HEK293 (cell line): ENCODE results near the gene APOLD1.

Source experiments
- BCL11B ChIP-seq: fragments of 450-650 bp; formaldehyde crosslinking; IDR thresholded peaks from 2 replicates; pipeline ENCODE4 v1.5.1; 2016; ENCODE audit warnings: low read depth, missing biosample characterization, missing genetic modification characterization
- GLI2 ChIP-seq: fragments of 450-650 bp; formaldehyde crosslinking; IDR thresholded peaks from 2 replicates; pipeline ENCODE4; 2017; ENCODE audit warnings: missing biosample characterization, missing genetic modification characterization, low read depth, borderline replicate concordance
- HOXD13 ChIP-seq: sonication (generic); formaldehyde crosslinking; IDR thresholded peaks from 2 replicates; pipeline ENCODE4 v1.8.0; 2022; ENCODE audit warnings: missing genetic modification reagents, borderline replicate concordance
- OVOL3 ChIP-seq: fragments of 450-650 bp; formaldehyde crosslinking; IDR thresholded peaks from 2 replicates; pipeline ENCODE4 v1.5.1; 2016; ENCODE audit warnings: missing biosample characterization, missing genetic modification characterization
- PRDM2 ChIP-seq: fragments of 450-650 bp; formaldehyde crosslinking; IDR thresholded peaks from 2 replicates; pipeline ENCODE4 v1.5.1; 2016; ENCODE audit warnings: missing biosample characterization, missing genetic modification characterization, borderline replicate concordance
- SCRT1 ChIP-seq: fragments of 450-650 bp; formaldehyde crosslinking; IDR thresholded peaks from 2 replicates; pipeline ENCODE4 v1.5.1; 2016; ENCODE audit warnings: missing biosample characterization, missing genetic modification characterization, borderline replicate concordance
- SP2 ChIP-seq: fragments of 450-650 bp; formaldehyde crosslinking; IDR thresholded peaks from 2 replicates; pipeline ENCODE4 v1.5.1; 2016; ENCODE audit warnings: missing biosample characterization, missing genetic modification characterization
- ZBTB7A ChIP-seq: fragments of 450-650 bp; formaldehyde crosslinking; IDR thresholded peaks from 2 replicates; pipeline ENCODE4 v1.5.1; 2016; ENCODE audit warnings: low read depth, missing biosample characterization, missing genetic modification characterization
- ZNF112 ChIP-seq: fragments of 450-650 bp; formaldehyde crosslinking; IDR thresholded peaks from 2 replicates; pipeline ENCODE4 v1.5.0; 2017; ENCODE audit warnings: missing biosample characterization, missing genetic modification characterization
- ZNF132 ChIP-seq: fragments of 450-650 bp; formaldehyde crosslinking; IDR thresholded peaks from 2 replicates; pipeline ENCODE4 v1.5.1; 2017; ENCODE audit warnings: missing biosample characterization, missing genetic modification characterization, borderline replicate concordance
- ZNF140 ChIP-seq: fragments of 450-650 bp; formaldehyde crosslinking; IDR thresholded peaks from 2 replicates; pipeline ENCODE4 v1.5.1; 2016; ENCODE audit warnings: missing biosample characterization, missing genetic modification characterization
- ZNF18 ChIP-seq: fragments of 450-650 bp; formaldehyde crosslinking; IDR thresholded peaks from 2 replicates; pipeline ENCODE4 v1.5.1; 2016; ENCODE audit warnings: missing biosample characterization, missing genetic modification characterization
- ZNF2 ChIP-seq: fragments of 450-650 bp; formaldehyde crosslinking; IDR thresholded peaks from 2 replicates; pipeline ENCODE4 v1.5.1; 2016; ENCODE audit warnings: missing biosample characterization, missing genetic modification characterization
- ZNF211 ChIP-seq: fragments of 450-650 bp; formaldehyde crosslinking; IDR thresholded peaks from 2 replicates; pipeline ENCODE4 v1.5.1; 2016; ENCODE audit warnings: low read depth, missing biosample characterization, missing genetic modification characterization
- ZNF223 ChIP-seq: fragments of 450-650 bp; formaldehyde crosslinking; IDR thresholded peaks from 2 replicates; pipeline ENCODE4 v1.5.1; 2016; ENCODE audit warnings: missing biosample characterization, missing genetic modification characterization
- ZNF26 ChIP-seq: fragments of 450-650 bp; formaldehyde crosslinking; IDR thresholded peaks from 2 replicates; pipeline ENCODE4 v1.5.1; 2016; ENCODE audit warnings: missing biosample characterization, missing genetic modification characterization
- ZNF266 ChIP-seq: fragments of 450-650 bp; formaldehyde crosslinking; IDR thresholded peaks from 2 replicates; pipeline ENCODE4 v1.5.1; 2016; ENCODE audit warnings: missing biosample characterization, missing genetic modification characterization, low read depth
- ZNF324 ChIP-seq: fragments of 450-650 bp; formaldehyde crosslinking; IDR thresholded peaks from 2 replicates; pipeline ENCODE4 v1.5.1; 2016; ENCODE audit warnings: missing biosample characterization, missing genetic modification characterization
- ZNF426 ChIP-seq: fragments of 450-650 bp; formaldehyde crosslinking; IDR thresholded peaks from 2 replicates; pipeline ENCODE4 v1.5.1; 2017; ENCODE audit warnings: missing biosample characterization, missing genetic modification characterization, mild to moderate bottlenecking, inconsistent platforms, moderate library complexity
- ZNF433 ChIP-seq: fragments of 450-650 bp; formaldehyde crosslinking; IDR thresholded peaks from 2 replicates; pipeline ENCODE4 v1.5.1; 2016; ENCODE audit warnings: missing biosample characterization, missing genetic modification characterization, low read depth
- ZNF473 ChIP-seq: fragments of 450-650 bp; formaldehyde crosslinking; IDR thresholded peaks from 2 replicates; pipeline ENCODE4 v1.5.1; 2017; ENCODE audit warnings: missing biosample characterization, missing genetic modification characterization
- ZNF658 ChIP-seq: fragments of 450-650 bp; formaldehyde crosslinking; IDR thresholded peaks from 2 replicates; pipeline ENCODE4; 2016; ENCODE audit warnings: missing biosample characterization, missing genetic modification characterization
- ZNF660 ChIP-seq: fragments of 450-650 bp; IDR thresholded peaks from 2 replicates; pipeline ENCODE4 v1.5.1; 2018; ENCODE audit warnings: missing biosample characterization, mild to moderate bottlenecking, missing genetic modification characterization
- ZNF791 ChIP-seq: fragments of 450-650 bp; formaldehyde crosslinking; IDR thresholded peaks from 2 replicates; pipeline ENCODE4 v1.5.1; 2016; ENCODE audit warnings: missing biosample characterization, missing genetic modification characterization
- ZNF792 ChIP-seq: fragments of 450-650 bp; formaldehyde crosslinking; IDR thresholded peaks from 2 replicates; pipeline ENCODE4 v1.5.1; 2016; ENCODE audit warnings: missing biosample characterization, missing genetic modification characterization
- ZNF830 ChIP-seq: fragments of 450-650 bp; IDR thresholded peaks from 2 replicates; pipeline ENCODE4 v1.5.0; 2018; ENCODE audit warnings: missing biosample characterization, missing genetic modification characterization, low read depth, mild to moderate bottlenecking, moderate library complexity
- ZNF837 ChIP-seq: fragments of 450-650 bp; formaldehyde crosslinking; IDR thresholded peaks from 2 replicates; pipeline ENCODE4 v1.5.1; 2016; ENCODE audit warnings: missing biosample characterization, missing genetic modification characterization
- ZSCAN23 ChIP-seq: fragments of 450-650 bp; formaldehyde crosslinking; IDR thresholded peaks from 2 replicates; pipeline ENCODE4 v1.5.1; 2016; ENCODE audit warnings: missing biosample characterization, missing genetic modification characterization
- ZSCAN5A ChIP-seq: fragments of 450-650 bp; formaldehyde crosslinking; IDR thresholded peaks from 2 replicates; pipeline ENCODE4 v1.5.1; 2016; ENCODE audit warnings: missing biosample characterization, missing genetic modification characterization
- ZXDB ChIP-seq: fragments of 450-650 bp; formaldehyde crosslinking; IDR thresholded peaks from 2 replicates; pipeline ENCODE4 v1.5.1; 2016; ENCODE audit warnings: missing biosample characterization, missing genetic modification characterization

Gene APOLD1

GRCh38 chr12:12819752-12820311 lies 34.4 kb downstream of the APOLD1 start (continued):
- TF ChIP-seq PRDM2 (tag by site-specific recombination) (no peak), ZNF473 (no peak), ZNF426 (tag by site-specific recombination) (no peak), ZSCAN23 (tag by site-specific recombination) (no peak), ZNF2 (tag by site-specific recombination) (no peak), BCL11B (tag by site-specific recombination) (no peak), ZNF26 (tag by site-specific recombination) (no peak), ZNF266 (tag by site-specific recombination) (no peak), ZNF211 (tag by site-specific recombination) (no peak), ZNF791 (tag by site-specific recombination) (no peak), ZSCAN5A (tag by site-specific recombination) (no peak), ZNF223 (tag by site-specific recombination) (no peak), ZNF792 (no peak), ZNF658 (tag by site-specific recombination) (no peak), SCRT1 (tag by site-specific recombination) (no peak), ZBTB7A (tag by site-specific recombination) (no peak), ZNF132 (no peak), HOXD13 (CRISPR knock-in tag) (peak; percentile 52; the same call in 1 of the 2 replicates), SP2 (tag by site-specific recombination) (no peak), ZNF18 (tag by site-specific recombination) (no peak; the same call in 1 of the 2 replicates), ZNF140 (tag by site-specific recombination) (no peak), ZNF830 (tag by site-specific recombination) (no peak), ZNF112 (tag by site-specific recombination) (no peak), ZXDB (tag by site-specific recombination) (peak; percentile 97), OVOL3 (tag by site-specific recombination) (no peak), ZNF324 (no peak), ZNF433 (no peak), GLI2 (tag by site-specific recombination) (peak; percentile 63; the same call in 1 of the 2 replicates), ZNF837 (tag by site-specific recombination) (no peak), ZNF660 (tag by site-specific recombination) (no peak)
